Measurements from ENCODE around the gene MOK.

Gene MOK

DNA sequence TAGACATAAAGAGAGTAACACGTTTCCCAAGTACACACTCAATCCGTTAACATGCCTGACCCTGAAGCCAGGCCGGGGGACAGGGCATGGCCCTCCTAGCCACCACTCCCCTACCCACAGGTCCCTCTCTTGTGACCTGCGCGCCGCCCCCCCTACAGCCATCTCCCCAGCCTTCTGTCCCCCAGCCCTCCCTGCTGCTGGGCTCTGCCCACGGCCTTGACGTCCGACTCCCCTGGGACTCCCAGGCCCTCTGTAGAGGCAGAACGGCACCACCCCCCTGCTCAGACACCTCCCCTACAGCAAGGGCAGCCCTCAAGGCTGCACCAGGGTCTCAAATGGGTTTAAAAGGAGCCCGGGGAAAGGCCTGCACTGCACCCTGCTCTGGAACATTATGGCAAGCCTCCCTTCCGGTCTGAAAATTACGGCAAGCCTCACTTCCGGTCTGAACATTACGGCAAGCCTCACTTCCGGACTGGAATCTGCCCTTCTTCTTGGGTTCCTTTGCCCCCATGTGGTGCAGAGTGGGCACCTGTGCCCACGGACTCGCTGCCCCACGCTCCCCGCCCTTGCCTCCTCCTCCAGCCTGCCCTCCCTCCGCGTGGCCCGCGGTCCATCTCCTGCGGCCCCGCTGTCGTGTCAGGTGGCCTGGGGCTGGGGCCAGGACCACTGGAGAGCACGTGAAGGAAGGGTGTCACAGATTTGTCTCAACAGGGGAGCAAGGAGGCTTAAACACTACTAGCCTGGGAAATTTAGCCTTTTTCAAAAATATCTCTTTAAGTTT is 77.6 kb downstream of the MOK start:
- FAIRE-seq (no peak), DNase-seq (ENCODE audit: insufficient read length, low spot score) (no peak)

DNA sequence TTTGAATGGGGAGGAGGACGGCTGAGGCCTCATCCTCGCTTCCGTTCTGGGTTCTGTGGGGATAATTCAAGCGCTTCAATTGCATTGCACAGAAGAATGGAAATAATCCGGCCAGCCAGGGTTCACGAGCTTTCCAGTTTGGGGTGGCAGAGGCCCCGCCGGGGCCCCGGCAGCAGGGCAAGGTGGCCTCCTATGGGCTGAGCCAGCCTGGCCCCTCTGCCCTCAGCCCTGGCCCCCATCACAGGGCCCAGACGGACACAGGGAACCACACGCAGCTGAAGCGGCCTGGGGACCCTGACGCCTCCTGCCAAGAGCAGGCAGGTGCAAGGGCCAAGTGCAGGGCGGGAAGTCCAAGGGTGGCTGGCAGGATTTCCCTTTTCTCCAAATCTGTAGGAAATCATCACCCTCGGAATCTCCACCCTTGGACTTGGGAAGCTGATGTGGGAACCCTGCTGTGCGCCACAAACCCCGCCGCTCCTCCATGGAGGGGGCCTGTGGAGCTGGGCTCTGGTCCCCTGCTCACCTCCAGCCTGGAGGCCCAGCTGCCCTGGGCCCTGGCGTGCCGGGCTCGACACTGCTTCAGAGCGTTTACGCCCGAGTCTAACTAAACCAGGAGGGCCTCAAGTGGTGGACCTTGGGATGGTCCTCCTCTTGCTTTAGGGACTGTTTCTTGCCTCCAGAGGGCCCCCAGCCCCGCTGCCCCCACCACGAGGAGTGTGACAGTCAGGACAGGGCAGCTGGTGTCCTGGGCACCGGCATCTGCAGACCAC is 78.4 kb downstream of the MOK start:
- FAIRE-seq (no peak), DNase-seq (ENCODE audit: insufficient read length, low spot score) (no peak)

DNA sequence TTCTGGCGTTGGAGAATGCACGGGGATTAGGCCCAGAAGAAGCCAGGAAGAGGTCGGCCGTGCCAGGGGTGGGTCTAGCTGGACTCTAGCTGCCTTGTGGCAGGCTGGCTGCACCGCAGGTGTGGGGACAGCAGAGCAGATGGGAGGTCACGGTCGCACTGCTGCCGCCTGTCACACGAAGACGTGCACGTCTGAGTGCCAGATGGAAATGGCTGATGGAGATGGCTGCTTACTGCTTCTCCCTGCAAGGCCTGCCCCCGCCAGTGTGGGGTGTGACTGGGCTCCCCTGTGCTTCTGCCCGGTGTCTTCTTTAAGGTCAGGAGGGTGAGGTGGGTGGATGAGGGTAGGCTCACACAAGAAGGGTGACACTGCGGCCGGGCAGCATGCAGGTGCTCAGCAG is 79.0 kb downstream of the MOK start:
- DNase-seq (ENCODE audit: insufficient read length, low spot score) (no peak), FAIRE-seq (no peak)

DNA sequence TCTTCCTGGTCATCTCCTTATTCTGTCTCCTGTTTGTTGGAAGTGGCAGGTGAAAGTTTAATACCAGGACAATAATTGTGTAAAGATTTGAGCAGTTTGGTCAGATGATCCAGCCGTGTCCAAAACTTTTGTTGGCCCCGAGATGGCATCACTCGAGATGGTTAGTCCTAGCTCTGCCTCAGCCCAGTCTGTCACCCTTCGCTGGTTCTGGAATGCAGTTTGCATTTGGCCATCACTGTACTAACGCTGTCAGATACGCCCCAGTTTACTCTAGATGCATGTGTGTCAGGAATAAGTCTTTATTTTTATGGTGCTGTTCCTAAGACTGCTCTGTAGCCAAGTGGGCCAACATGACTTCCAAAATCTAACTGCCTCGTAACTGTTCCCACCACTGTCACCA is 79.6 kb downstream of the MOK start:
- DNase-seq (ENCODE audit: insufficient read length, low spot score) = no peak
- FAIRE-seq = no peak

DNA sequence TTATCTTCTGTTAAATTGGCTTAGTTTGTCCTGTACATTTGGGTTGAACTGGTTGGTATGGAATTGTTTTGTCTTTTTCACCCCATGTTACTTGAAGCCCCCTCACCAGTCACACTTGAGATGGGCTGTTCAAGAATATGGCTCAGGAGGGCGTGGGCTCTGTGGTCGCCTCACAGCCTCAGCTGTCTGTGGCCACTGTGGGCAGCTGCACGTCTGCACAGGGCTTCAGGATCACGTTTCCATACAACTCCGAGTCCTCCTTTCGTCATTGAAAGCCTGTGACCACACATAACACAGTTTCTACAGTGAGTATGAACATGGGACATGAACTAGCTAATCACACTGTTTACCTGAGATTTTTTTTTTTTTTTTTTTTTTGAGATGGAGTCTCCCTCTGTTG is 81.3 kb downstream of the MOK start:
- DNase-seq (ENCODE audit: insufficient read length, low spot score) (no peak), FAIRE-seq (no peak)

DNA sequence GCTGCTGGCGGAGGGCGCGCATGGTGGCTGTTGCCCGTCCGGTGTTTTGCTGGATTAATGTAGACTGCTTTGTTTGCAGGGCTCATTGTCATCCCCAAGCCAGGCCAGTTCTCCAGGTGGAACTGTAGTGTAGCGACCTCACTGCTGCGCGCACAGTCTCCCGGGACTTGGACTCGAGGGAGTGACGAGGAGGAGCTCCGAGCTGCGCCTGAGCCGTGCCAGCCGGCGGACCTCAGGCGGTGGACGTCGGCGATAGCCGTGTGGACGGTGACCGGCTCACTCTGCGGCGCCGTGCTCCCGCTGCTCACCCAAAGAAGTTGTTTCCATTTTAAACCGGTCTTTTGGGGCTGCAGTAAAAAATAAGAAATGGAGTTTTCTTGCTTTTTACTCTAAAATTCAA is 82.2 kb downstream of the MOK start:
- no peak for DNase-seq (ENCODE audit: insufficient read length, low spot score)
- no peak for FAIRE-seq

DNA sequence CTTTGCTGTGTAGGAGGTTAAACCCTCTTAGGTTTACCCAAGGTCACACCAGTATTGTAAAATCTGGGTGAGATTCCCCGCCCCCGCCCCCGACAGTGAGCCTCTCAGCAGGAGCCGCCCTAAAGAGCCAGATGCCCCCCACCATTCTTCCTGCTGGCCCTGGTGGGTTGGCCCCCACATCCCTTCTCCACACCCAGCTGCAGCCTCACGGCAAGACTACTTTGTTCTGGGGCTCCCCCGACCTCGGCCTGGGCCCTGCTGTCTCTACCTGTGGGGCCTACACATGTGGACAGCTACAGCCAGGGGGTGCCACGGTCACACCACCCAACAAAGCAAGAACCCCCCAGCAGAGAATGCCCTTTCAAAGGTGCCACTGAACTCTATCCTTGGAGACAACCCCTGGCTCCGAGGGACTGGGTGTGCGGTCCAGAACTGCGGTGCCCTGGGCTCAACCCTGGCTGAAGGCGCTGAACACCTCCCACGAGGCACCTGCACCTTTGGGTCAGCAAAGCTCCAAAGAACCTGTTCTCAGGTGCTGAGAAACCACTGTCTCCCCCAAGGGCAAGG is 82.9 kb downstream of the MOK start:
- DNase-seq (ENCODE audit: insufficient read length, low spot score) (no peak), FAIRE-seq (no peak)

DNA sequence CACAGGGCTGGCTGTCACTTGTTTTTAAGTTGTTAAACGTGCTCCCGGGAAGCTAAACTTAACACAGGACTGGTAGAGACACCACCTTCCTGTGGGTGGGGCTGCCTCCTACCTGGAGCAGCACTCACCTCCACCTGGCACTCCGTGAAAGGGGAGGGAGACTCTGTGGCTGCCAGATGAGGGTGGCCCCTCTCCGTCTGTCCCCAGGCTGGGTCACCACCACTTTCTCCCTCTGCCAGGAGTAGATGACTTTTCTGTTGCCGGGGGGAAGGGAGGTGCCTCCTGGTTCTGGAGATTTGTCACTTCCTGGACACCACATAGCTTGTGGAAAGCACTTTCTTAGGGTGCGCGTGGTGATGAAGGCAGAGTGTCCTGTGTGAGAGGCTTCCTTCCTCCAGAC is 83.9 kb downstream of the MOK start:
- peak; percentile 30 for DNase-seq (ENCODE audit: insufficient read length, low spot score)
- FAIRE-seq = peak; percentile 51

DNA sequence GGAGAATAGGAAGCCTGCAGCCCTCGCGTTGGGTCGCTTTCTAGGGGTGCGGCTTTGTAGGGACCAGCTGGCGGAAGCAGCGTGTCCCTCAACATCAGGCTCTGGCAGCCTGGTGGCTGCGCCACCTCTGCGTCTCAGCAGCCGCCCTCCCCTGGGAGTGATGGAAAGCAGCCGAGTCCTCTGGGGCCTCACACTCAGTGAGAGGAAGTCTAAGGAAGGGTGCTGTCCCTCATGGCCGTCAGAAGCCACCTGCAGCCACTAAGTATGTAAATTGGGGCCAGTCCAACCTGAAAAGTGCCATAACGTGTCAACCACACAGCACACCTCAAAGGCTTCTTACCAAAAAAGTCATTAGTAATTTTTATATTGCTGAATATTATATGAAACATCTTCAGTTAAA is 84.9 kb downstream of the MOK start:
- no peak for DNase-seq (ENCODE audit: insufficient read length, low spot score)
- no peak for FAIRE-seq

DNA sequence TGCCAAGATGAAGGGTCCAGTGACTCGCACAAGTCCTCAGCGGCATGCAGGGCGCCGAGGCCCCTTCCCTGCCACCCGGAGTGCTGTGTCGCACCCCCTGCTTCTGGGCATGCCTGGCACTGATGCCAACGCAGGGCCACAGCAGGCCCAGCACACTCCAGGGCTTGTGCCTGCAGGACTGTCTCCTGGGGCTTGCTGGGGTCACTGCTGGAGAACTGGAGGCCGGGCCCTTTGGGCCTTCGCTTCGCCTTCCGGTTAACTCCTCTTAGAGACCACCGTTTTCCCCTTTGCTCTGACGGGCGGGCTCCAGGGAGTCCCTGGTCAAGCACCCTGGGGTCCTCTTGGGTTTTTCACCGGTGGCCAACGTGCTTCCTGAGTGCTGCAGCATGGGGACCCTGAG is 85.6 kb downstream of the MOK start:
- FAIRE-seq = no peak

DNA sequence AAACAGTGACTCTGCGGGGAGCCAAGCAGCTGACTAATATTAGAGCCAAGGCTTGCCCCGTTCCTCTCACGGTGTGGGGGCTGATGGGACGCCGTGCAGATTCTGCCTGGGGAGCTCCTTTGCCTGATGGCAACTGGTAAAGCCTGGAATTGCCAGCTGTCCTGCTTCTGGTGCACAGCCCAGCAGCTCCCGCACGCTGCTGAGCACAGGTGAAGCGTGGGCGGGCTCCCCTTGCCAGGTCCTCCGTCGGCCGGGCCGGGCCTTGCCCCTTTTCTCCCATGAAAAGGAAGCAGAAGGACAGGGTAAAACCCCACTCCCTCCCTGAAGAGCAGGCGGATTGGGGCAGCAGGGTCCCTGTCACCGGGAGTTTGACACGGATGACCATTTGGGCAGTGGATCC is 86.3 kb downstream of the MOK start:
- FAIRE-seq (no peak), DNase-seq (ENCODE audit: insufficient read length, low spot score) (no peak)

More for the DNA sequence above, 85.6 kb downstream of the MOK start:
- no peak for DNase-seq (ENCODE audit: insufficient read length, low spot score)

DNA sequence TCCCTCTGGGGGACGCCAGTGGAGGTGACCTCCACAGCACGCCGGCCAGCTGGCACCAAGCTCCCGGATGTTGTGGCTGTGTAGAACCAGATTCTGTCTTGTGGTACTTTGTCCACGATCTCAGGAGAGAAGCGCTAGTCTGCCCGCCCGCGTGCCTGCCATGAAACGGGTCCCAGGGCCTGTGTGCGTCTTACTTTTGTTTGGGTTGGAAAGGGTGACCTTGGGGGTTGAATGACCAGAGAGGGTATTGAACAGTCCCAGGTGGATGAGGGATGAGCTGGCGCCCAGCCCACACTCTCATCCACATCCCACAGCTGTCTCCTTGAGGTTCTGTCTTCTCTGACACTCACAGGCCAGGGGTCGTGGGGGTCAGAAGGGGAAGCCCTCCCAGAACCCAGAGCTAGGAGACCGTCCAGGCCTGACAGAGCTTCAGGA is 87.0 kb downstream of the MOK start:
- DNase-seq (ENCODE audit: insufficient read length, low spot score) = no peak
- FAIRE-seq = no peak

DNA sequence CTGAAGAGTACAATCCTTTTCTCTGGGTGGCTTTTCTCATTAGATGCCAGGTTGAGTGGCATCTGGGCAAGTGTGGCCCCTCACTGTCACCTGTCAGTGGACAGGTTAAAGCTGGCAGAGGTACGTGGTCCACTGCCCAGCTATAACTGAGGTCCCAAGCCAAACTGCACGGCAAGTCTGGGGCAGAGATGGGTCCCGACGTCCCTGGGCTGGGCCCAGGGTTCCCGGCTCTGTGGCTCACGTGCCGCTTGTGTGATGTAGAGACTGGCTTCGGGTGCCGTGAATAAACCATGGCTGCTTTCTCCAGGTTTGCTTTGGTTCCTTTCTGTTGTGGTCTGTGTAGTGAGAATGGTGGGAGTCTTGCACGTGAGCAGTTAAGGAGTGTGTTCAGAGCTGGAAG is 87.6 kb downstream of the MOK start:
- FAIRE-seq (no peak), DNase-seq (ENCODE audit: insufficient read length, low spot score) (no peak)

DNA sequence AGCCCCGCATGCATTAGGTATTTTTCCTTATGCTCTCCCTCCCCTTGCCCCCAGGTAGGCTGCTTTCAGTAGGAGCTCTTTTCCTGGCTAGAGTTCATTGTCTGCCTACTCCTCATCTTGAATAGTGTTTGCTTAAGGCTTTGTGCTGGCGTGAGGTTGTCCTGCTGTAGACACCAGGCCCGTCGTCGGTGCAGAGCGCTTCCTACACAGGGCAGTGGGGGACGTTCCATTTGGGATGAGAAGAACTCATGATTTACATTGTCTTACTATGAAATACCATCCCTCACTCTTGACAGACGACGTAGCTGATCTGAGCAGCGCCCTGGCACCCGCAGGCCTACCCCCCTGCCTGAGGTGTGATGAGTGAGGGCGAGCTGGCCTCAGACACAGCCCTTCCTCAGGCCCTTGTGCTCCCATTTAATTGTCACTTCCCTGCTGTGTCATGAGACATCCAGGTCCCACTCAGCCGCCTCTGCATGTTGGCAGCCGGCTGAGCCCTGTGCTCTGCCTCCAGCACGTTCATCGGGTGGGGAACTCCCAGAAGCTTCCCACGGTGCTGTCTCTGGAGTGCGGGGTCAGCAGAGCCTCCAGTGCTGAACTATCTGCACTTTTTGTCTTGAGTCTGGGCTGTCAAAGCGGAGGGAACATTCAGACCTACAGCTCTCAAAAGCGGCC is 89.3 kb downstream of the MOK start:
- DNase-seq (ENCODE audit: insufficient read length, low spot score) = no peak
- FAIRE-seq = no peak

DNA sequence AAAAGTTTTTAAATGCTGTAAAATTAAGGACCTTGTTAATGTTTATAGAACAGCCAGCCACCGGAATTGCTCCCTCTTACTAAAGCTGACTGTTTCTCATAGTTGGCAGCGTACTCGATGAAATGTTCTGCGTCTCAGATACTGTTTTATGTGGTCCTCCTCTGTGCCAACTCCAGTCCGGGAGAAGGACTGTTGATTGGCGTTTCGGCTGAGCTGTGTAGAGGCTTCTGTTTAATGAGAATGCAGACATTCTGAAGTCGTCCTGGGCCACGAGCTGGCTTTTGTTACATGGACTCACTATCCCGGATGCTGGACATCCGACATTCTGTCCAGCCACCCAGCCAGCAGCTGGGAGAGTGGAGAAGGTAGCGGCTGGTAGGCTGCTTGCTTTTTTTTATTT is 89.9 kb downstream of the MOK start:
- FAIRE-seq = no peak
- no peak for DNase-seq (ENCODE audit: insufficient read length, low spot score)

DNA sequence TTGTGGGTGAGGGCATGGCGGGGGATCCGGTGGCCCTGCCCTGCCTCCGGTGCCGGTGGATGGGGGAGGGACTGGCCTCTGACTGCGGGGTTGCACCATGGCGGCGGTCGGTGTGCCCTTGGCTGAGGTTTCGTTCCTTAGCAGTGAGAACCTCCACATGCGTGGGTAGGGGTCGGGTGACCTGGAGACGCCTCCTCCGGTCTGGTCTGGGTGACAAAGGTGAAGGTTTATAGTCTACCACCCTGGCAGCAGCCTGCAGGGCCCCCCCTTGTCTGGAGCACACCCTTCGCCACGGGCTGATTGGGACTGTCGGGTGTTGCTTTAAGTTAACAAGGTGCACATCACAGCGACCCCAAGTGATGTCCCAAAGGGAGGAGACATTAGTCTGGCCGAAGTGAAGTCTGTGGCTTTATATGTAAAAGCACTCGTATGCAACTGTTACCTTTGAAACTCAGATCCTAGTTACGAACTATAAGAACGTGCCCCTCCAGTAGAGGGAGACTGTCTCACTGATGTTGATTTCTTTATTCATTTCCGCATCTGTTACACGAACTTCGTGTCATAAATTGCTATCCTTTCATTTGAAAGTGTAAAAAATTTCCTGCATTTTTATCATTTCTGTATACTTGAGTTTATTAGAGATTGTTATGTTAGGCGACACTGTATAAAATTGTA is 90.8 kb downstream of the MOK start:
- no peak for FAIRE-seq
- no peak for DNase-seq (ENCODE audit: insufficient read length, low spot score)

DNA sequence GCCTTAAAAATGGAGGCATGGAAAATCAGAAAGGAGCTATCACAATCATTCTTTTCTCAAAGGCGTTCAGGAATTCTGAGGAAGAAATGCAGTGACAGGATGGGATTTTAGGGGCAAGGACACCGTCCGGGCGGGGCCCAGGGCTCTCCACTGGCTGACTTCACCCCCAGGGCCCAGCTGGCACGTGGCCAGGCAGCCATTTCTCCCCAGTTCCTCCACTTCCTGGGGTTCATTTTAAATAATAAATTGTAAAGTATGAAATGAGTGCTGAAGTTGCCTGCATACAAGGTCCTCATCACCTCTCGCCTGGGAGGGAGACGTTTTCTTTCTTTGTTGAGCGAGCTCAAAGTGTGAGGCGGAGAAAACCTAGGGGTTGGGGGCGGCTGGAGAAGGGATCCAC is 91.5 kb downstream of the MOK start:
- FAIRE-seq (no peak), DNase-seq (ENCODE audit: insufficient read length, low spot score) (no peak)

DNA sequence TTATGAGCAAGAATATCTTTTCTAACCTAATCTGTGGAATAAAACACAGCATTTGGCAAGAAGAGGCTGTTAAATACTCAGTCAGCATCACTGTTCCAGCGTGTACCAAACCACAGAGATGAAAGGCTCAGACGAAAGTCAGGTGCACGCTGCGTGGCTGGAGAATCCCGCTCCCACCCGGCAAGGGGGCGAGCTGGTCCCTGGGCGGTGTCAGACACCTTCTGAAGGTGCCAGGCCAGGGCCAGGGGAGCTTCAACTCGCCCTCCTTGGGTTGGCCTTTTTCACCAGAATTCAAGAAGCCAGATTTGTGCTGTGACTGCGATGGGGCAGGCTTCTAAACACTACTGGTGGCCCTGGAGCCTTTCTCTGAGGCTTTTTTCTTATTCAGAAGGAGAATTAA is 92.1 kb downstream of the MOK start:
- FAIRE-seq (no peak), DNase-seq (ENCODE audit: insufficient read length, low spot score) (no peak)

DNA sequence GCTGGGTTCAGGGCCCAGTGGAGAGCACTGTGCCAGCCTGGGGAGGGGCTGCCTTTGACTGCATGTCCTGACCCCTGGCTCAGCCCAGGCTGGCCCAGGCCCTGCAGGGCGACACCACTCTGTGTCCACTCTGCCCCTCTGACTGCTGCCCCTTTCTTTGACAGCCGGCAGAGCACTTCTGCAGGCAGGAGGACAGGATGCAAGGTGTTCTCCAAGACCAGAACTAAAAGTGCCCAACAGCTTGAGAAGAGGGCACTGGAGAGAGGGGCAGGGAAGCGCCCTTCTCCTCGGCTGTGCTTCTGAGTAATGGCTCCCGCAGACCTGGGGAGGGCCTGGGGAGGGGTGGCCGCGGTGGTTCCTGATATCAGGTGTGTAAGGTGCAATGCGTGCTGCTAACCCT is 92.6 kb downstream of the MOK start:
- DNase-seq (ENCODE audit: insufficient read length, low spot score) (no peak), FAIRE-seq (no peak)

DNA sequence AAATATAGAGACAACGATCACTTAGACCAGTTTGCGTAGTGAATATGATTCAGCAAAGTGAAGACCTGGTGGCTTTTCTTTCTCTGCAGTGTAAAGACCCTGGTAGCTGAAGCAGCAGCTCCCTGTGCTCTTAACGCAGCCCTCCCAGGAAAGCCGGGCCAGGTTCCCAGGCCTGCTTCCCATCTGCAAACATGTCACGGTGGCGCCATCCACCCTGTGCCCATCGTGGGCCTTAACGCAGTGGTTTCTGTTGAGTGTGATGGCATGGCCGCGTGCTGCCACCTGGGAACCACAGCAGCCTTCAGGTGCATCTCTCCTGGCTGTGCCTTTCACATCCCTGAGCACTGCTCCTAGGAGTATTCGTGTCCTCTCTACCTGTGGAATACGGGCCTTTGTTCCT is 93.7 kb downstream of the MOK start:
- DNase-seq (ENCODE audit: insufficient read length, low spot score) (no peak), FAIRE-seq (no peak)

Measured in HTR-8/SVneo (cell line).